D341Med (cell line): Measurements from ENCODE around the gene MIER2.

Source experiments
- DNase-seq: peaks from one replicate; pipeline ENCODE4 v3.0.0; 2012; ENCODE audit warnings: low spot score

Gene MIER2

GRCh38 chr19:330503-330902, 14.1 kb downstream of the MIER2 start:
- DNase-seq = no peak

GRCh38 chr19:329876-330275, 14.7 kb downstream of the MIER2 start:
- no peak for DNase-seq

DNA sequence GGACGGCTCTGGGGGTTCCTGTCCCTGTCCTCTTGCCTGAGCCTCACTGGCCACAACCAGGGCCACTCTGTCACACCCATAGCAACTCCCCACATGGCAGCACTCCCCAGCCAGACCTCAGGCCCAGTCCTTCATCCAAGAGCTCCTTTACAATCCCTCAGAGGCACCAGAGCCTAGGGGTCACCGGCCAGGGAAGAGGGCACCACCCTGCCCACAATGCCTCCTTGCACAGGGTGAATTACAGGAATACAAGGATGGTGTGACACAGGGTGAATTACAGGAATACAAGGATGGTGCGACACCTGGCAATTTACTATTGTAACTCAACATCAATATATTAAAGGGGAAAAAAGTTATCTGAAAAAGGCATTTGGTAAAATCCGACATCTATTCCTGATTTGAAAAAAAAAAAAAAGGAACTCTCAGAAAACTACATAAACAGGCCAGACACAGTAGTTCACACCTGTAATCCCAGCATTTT, 16.5 kb downstream of the MIER2 start:
- DNase-seq = no peak

GRCh38 chr19:327291-328024, 17.1 kb downstream of the MIER2 start:
- DNase-seq = no peak

DNA sequence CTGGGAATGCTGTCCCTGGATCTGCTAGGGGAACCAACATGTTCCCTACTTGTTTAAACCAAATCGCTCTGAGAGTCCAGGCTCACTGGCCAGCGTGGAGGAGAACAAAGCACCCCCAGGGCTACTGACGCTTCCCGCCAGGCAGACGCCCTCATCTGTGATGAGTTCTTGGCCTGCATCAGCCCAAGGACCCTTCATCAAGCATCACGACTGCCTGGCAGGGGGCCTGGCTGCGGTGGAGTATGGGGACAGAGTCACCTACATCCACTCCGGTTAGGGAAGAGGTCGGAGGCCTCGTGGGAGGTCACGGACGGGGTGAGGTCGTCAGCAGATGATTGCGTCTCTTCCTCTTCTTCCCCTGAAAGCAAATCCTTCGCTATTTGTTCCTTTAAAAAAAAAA, 17.7 kb downstream of the MIER2 start:
- DNase-seq = no peak

GRCh38 chr19:325937-326565, 18.5 kb downstream of the MIER2 start:
- no peak for DNase-seq

GRCh38 chr19:325173-325936, 19.2 kb downstream of the MIER2 start:
- DNase-seq = no peak

DNA sequence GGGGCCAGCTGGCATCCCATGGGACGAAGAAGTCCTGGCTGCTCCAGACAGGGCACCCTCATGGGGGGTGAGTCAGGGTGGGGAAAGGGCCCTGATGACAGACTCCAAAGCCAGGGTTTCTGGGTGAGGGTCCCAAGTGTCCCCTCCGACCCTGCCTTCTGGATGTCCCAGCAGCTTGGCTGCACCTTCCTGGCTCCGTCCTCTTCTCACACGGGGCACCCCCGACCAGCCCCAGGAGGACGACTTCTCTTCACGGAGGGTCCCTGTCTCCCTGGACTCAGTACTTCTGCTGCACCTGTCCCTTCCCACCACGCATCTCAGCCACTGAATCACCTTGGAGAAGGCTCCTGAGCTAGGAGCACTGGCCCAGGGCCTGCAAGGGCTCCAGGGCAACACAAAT, 19.9 kb downstream of the MIER2 start:
- DNase-seq = no peak

DNA sequence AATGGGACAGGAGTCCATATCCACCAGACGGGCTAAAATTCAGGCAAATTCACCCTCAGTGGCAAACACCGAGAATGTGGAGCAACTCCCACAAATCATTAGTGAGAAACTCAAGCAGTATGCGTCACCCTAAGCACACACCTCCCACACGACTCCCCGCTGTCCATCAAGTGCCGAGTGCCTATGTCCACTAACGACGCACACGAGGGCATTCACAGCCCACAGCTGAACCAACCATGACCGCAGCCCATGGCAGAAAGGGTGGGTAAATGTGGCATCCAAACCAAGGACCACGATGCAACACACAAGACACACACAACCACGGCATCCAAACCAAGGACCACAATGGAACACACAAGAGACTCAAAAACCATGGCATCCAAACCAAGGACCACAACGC, 22.0 kb downstream of the MIER2 start:
- no peak for DNase-seq

- DNase-seq = no peak
These were observed 26.2 kb downstream of the MIER2 start for GRCh38 chr19:318509-318774.

DNA sequence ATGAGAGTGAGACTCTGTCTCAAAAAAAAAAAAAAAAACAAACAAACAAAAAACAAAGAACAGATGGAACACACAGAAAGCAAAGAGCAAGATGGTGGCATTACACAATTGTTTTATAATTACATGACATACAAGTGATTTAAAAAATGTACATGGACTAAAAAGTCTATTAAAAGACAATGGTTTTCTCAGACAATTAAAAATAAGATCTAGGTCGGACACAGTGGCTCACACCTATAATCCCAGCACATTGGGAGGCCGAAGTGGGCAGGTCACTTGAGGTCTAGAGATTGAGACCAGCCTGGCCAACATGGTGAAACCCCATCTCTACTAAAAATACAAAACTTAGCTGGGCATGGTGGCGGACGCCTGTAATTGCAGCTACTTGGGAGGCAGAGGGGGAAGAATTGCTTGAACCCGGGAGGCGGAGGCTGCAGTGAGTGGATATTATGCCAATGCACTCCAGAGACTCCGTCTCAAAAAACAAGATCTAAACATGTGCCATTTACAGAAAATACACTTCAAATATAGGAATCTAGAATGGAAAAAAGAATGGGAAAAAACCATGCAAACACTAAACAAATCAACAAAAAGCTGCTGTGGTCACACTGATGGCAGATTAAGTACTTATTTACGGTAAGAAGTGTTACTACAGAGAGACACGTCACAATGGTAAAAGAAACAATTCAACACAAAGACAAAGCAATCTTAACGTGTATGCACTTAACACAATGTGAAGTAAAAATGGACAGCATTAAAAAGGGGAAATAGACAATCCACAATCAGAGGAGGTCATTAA, 26.7 kb downstream of the MIER2 start:
- no peak for DNase-seq

- no peak for DNase-seq
These were observed 28.8 kb downstream of the MIER2 start for GRCh38 chr19:315811-316210.

DNA sequence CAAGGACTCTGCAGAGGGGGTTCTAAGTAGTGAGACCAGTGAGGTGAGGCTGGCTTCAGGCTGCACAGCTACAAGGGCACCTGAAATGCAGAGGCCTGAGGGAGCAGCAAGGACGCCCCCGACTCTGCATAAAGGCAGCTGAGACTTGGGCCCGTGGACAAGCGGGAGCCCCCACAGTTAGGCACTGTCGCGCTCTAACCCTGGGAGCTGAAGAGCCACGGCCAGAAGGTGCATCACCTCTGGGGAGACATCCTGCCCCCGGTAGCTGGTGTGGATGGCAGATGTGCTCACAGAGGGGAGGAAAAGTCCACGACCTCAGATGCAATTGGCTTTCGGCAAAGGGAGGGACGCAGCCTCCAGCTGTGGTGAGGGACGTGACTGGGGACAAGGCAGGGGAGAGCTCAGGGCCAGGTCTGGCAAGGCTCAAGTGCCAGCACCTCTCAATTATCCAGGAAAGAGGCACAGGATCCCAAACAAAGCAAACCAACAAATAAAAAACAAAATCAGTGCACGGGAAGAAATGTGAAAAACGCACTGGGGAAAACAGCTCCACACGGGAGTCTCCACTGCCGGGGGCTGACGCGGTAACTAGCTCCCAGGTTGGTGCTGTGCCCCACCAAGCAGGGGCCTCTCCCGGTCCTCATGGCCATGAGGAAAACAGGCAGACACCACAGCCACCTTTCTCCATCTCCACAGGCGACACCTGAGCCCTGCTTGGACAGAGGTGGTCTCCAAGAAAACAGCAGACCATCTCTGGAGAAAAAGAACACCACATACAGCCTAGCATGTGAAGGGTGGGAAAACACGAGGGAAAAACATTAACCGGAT, 30.4 kb downstream of the MIER2 start:
- DNase-seq = no peak

GRCh38 chr19:313169-313987, 31.2 kb downstream of the MIER2 start:
- DNase-seq = no peak

GRCh38 chr19:311813-312261, 32.8 kb downstream of the MIER2 start:
- DNase-seq = no peak

- DNase-seq = no peak
These were observed 33.7 kb downstream of the MIER2 start for GRCh38 chr19:310781-311496.

DNA sequence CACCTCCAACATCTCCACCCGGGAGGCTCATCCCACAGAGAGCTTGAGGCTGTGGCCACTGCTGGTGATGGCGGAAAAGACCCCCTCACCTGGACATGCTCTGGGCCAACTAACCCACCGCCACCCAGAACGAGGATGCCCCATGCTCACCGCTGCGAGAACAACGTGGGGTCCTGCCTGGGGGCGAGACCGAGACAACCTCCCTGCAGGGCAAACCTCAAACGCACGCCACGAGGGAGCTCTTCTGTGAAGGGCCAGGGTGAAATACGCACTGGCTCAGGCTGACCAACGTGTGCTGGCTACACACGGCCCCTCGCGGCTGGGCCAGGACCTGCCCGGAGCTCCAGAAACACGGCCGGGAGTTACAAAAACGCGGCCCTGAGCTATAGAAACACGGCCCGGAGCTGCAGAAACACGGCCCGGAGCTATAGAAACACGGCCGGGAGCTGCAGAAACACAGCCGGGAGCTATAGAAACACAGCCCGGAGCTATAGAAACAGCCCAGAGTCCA, 34.4 kb downstream of the MIER2 start:
- DNase-seq = peak; percentile 81

DNA sequence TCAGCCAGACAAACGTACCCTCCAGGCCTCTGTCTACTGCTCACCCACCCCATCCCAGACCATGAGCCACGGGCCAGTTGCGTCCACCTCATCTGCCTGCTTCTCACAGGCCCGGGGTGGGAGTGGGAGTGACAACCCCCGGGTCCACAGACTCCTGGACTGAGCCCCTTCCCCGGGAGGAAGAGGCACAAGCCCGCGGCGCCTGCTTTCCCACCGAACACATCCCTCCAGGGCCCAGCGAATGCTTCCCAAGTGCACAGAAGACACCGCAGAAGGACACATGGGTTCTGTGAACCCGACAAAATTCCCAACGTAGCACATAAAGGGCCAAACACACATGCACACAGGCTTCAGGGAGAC, 35.4 kb downstream of the MIER2 start:
- peak; percentile 30 for DNase-seq

DNA sequence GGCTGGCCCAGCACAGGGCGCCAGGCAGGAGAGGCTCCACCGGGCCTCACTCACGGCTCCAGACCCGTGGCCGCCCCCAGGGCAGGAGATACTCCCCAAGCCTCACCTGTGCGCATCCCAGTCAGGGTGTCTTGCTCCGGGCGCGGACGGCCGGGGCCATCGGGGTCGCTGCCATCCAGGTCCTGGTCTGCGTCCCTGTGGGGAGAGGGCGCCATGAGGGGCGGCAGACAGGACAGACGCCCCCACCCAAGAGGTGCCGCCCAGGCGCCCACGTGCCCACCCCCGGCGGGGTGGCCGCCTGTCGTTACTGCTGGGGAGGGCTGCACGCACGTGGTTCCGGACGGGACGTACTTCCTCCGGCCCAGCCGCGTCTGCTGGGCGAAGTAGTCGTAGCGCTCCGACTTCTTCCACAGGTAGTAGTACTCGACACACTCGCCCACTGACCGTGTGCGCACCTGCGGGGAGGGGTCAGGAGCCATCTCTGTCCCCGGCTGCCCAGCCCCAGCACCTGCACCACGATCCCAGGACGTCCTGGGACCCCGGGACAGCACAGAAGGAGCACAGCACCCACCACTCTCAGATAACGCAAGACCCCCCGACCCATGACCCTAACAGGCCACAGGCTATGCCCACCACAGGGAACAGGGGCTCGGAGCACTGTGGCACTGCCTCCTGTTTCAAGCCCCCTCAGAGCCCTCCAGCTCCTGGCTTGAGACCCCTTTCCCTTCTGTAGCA, 36.0 kb downstream of the MIER2 start:
- DNase-seq = peak; percentile 38
